Spinal cord (tissue), 10 donors: Measurements from ENCODE around the gene KIF1A. TPM values are rescaled to one million over a fixed set of nuclear protein-coding genes. Genes with fewer than 3 reads are reported as not detected.

Source experiments
- DNase-seq, 6 donors: peaks; one replicate each; pipeline versions ENCODE4 v3.0.0 to v3.0.0-alpha.2; 2013 to 2015; ENCODE audit warnings: low spot score in 6 of 6, low read depth in 4 of 6
- H3K27ac ChIP-seq: one replicate; pipeline ENCODE4 v1.5.1; 2013; ENCODE audit warnings: low read depth, low read length, control low read depth
- H3K27me3 ChIP-seq: one replicate; pipeline ENCODE4 v1.6.1; 2013; ENCODE audit warnings: low read length; ENCODE audit not compliant: control insufficient read depth, insufficient read depth
- H3K36me3 ChIP-seq: one replicate; pipeline ENCODE4 v1.6.1; 2013; ENCODE audit warnings: low read length; ENCODE audit not compliant: control insufficient read depth, insufficient read depth
- H3K4me1 ChIP-seq: one replicate; pipeline ENCODE4 v1.6.1; 2013; ENCODE audit warnings: low read length; ENCODE audit not compliant: control insufficient read depth, insufficient read depth
- H3K4me3 ChIP-seq: one replicate; pipeline ENCODE4 v1.5.1; 2013; ENCODE audit warnings: low read depth, low read length, control low read depth
- H3K9me3 ChIP-seq: one replicate; pipeline ENCODE4 v1.6.1; 2013; ENCODE audit warnings: low read length; ENCODE audit not compliant: control insufficient read depth, insufficient read depth
- WGBS: methylation state at CpG from one replicate; pipeline ENCODE4 v1.1.5; 2013; ENCODE audit warnings: missing lambda C conversion rate; ENCODE audit not compliant: insufficient coverage; 5-methylcytosine and 5-hydroxymethylcytosine counted together
- polyA plus RNA-seq, 2 donors: library from polyadenylated mRNA; unstranded; fragments of 120-200 nt; gene quantifications; one replicate each; pipeline ENCODE4 v1.2.1, GENCODE V29; 2013; ENCODE audit not compliant: insufficient read length in 2 of 2
- total RNA-seq, 2 donors: library from RNA; depleted of rRNA in 1 of 2; stranded (reverse); fragments of 120-200 nt in 1 of 2; fragments of >200 nt in 1 of 2; gene quantifications; one replicate each; pipeline versions ENCODE4 v1.2.3 to v1.2.4, GENCODE V29; 2013 to 2014
- donor health status: healthy.

The KIF1A gene
- total and polyA plus RNA-seq, 4 donors = 125 to 519 (median 317) TPM

GRCh38 chr2:240742602-240743095 lies 77.4 kb downstream of the KIF1A start:
- Histone ChIP-seq H3K9me3 (no peaks in the 10 kb centered on the region), H3K4me3 (no peak overlapping the region), H3K27me3 (no peaks in the 10 kb centered on the region), H3K36me3 (peaks cover 100% of the 10 kb centered on the region), H3K4me1 (no peaks in the 10 kb centered on the region), H3K27ac (no peak overlapping the region)
- DNase-seq = no peak
- WGBS = 83% methylated on average over 5 of the region's 13 CpGs

GRCh38 chr2:240741091-240741490 lies 78.9 kb downstream of the KIF1A start:
- no peak for DNase-seq
- WGBS = 95% methylated on average over 15 of the region's 18 CpGs
- no peak overlapping the region for H3K27ac ChIP-seq
- H3K9me3 ChIP-seq = no peaks in the 10 kb centered on the region
- H3K36me3 ChIP-seq = peaks cover 100% of the 10 kb centered on the region
- no peaks in the 10 kb centered on the region for H3K4me1 ChIP-seq
- H3K27me3 ChIP-seq = no peaks in the 10 kb centered on the region
- no peak overlapping the region for H3K4me3 ChIP-seq

GRCh38 chr2:240739797-240740196 lies 80.2 kb downstream of the KIF1A start:
- Histone ChIP-seq H3K4me1 (no peaks in the 10 kb centered on the region), H3K36me3 (peaks cover 100% of the 10 kb centered on the region), H3K4me3 (no peak overlapping the region), H3K27me3 (no peaks in the 10 kb centered on the region), H3K9me3 (no peaks in the 10 kb centered on the region), H3K27ac (no peak overlapping the region)
- 91% methylated on average over 9 of the region's 16 CpGs for WGBS
- no peak for DNase-seq

- DNase-seq = no peak
- H3K36me3 ChIP-seq = peaks cover 100% of the 10 kb centered on the region
- H3K27me3 ChIP-seq = no peaks in the 10 kb centered on the region
- no peaks in the 10 kb centered on the region for H3K4me1 ChIP-seq
- H3K27ac ChIP-seq = no peak overlapping the region
- H3K9me3 ChIP-seq = no peaks in the 10 kb centered on the region
- 69% methylated on average over 7 of the region's 7 CpGs for WGBS
- no peak overlapping the region for H3K4me3 ChIP-seq
Measured at GRCh38 chr2:240737958-240738357, 82.1 kb downstream of the KIF1A start.

- no peak overlapping the region for H3K4me3 ChIP-seq
- no peaks in the 10 kb centered on the region for H3K27me3 ChIP-seq
- H3K4me1 ChIP-seq = no peaks in the 10 kb centered on the region
- peaks cover 100% of the 10 kb centered on the region for H3K36me3 ChIP-seq
- no peaks in the 10 kb centered on the region for H3K9me3 ChIP-seq
- H3K27ac ChIP-seq = no peak overlapping the region
- DNase-seq = no peak
- WGBS = 74% methylated on average over 5 of the region's 5 CpGs
Measured at GRCh38 chr2:240737512-240737911, 82.5 kb downstream of the KIF1A start.

GRCh38 chr2:240736281-240737250 lies 83.5 kb downstream of the KIF1A start:
- no peak for DNase-seq
- Histone ChIP-seq H3K4me3 (no peak overlapping the region), H3K9me3 (no peaks in the 10 kb centered on the region), H3K36me3 (peaks cover 98% of the 10 kb centered on the region), H3K4me1 (peaks cover under 1% of the 10 kb centered on the region), H3K27me3 (no peaks in the 10 kb centered on the region), H3K27ac (no peak overlapping the region)
- WGBS = 87% methylated on average over 31 of the region's 35 CpGs

- 94% methylated on average over 9 of the region's 10 CpGs for WGBS
- no peak overlapping the region for H3K4me3 ChIP-seq
- DNase-seq = no peak
- H3K36me3 ChIP-seq = peaks cover 98% of the 10 kb centered on the region
- peaks cover 11% of the 10 kb centered on the region for H3K4me1 ChIP-seq
- H3K27me3 ChIP-seq = no peaks in the 10 kb centered on the region
- H3K9me3 ChIP-seq = no peaks in the 10 kb centered on the region
- H3K27ac ChIP-seq = no peak overlapping the region
Measured at GRCh38 chr2:240735476-240735875, 84.5 kb downstream of the KIF1A start.

GRCh38 chr2:240734756-240735155 lies 85.3 kb downstream of the KIF1A start:
- no peaks in the 10 kb centered on the region for H3K27me3 ChIP-seq
- no peak for DNase-seq
- WGBS = 89% methylated on average over 17 of the region's 17 CpGs
- no peak overlapping the region for H3K27ac ChIP-seq
- H3K36me3 ChIP-seq = peaks cover 98% of the 10 kb centered on the region
- H3K4me3 ChIP-seq = no peak overlapping the region
- H3K4me1 ChIP-seq = peaks cover 14% of the 10 kb centered on the region
- no peaks in the 10 kb centered on the region for H3K9me3 ChIP-seq

- 82% methylated on average over 23 of the region's 24 CpGs for WGBS
- no peak for DNase-seq
- H3K27ac ChIP-seq = no peak overlapping the region
- no peaks in the 10 kb centered on the region for H3K9me3 ChIP-seq
- peaks cover 14% of the 10 kb centered on the region for H3K4me1 ChIP-seq
- no peaks in the 10 kb centered on the region for H3K27me3 ChIP-seq
- H3K36me3 ChIP-seq = peaks cover 98% of the 10 kb centered on the region
- no peak overlapping the region for H3K4me3 ChIP-seq
Measured at GRCh38 chr2:240733803-240734495, 86.1 kb downstream of the KIF1A start.
